M059J (cell line): ENCODE results near the gene GXYLT2. TPM values are rescaled to one million over a fixed set of nuclear protein-coding genes. Genes with fewer than 3 reads are reported as not detected.

ENCODE experiments used
- DNase-seq: peaks from one replicate; pipeline ENCODE4 v3.0.0-alpha.2; 2012; ENCODE audit warnings: low read depth
- total RNA-seq: library from RNA; depleted of rRNA; stranded (reverse); fragments of >200 nt; shearing (Covaris generic); gene quantifications from 2 replicates; pipeline ENCODE4 v1.2.3, GENCODE V29; 2014

The GXYLT2 gene
- total RNA-seq, 1 experiment from 2014 or later: 7.7 TPM

GRCh38 chr3:72932416-72932815 is 44.6 kb downstream of the GXYLT2 start:
- no peak for DNase-seq

- DNase-seq: peak; percentile 27
These were observed 50.8 kb downstream of the GXYLT2 start for GRCh38 chr3:72938471-72939265.

GRCh38 chr3:72941245-72941644 is 53.4 kb downstream of the GXYLT2 start:
- DNase-seq: no peak

- no peak for DNase-seq
These were observed 54.6 kb downstream of the GXYLT2 start for GRCh38 chr3:72942427-72942826.

- no peak for DNase-seq
These were observed 56.9 kb downstream of the GXYLT2 start for GRCh38 chr3:72944696-72945095.

GRCh38 chr3:72947715-72948490 is 60.1 kb downstream of the GXYLT2 start:
- no peak for DNase-seq

- no peak for DNase-seq
These were observed 61.2 kb downstream of the GXYLT2 start for GRCh38 chr3:72949016-72949415.

GRCh38 chr3:72950372-72950771 is 62.5 kb downstream of the GXYLT2 start:
- no peak for DNase-seq

- DNase-seq: no peak
These were observed 63.0 kb downstream of the GXYLT2 start for GRCh38 chr3:72950801-72951200.

- peak; percentile 16 for DNase-seq
These were observed 63.4 kb downstream of the GXYLT2 start for GRCh38 chr3:72951259-72951722.

- no peak for DNase-seq
These were observed 65.6 kb downstream of the GXYLT2 start for GRCh38 chr3:72953325-72953956.

- DNase-seq: no peak
These were observed 69.5 kb downstream of the GXYLT2 start for GRCh38 chr3:72957297-72957696.

GRCh38 chr3:72959336-72959735 is 71.5 kb downstream of the GXYLT2 start:
- no peak for DNase-seq

GRCh38 chr3:72960812-72961518 is 73.1 kb downstream of the GXYLT2 start:
- DNase-seq: peak; percentile 17

- DNase-seq: peak; percentile 22
These were observed 73.9 kb downstream of the GXYLT2 start for GRCh38 chr3:72961752-72962151.

- no peak for DNase-seq
These were observed 74.5 kb downstream of the GXYLT2 start for GRCh38 chr3:72962317-72962716.

GRCh38 chr3:72964633-72965032 is 76.8 kb downstream of the GXYLT2 start:
- DNase-seq: no peak

GRCh38 chr3:72968266-72968664 is 80.4 kb downstream of the GXYLT2 start:
- DNase-seq: no peak

- DNase-seq: no peak
These were observed 81.9 kb downstream of the GXYLT2 start for GRCh38 chr3:72969766-72970165.

GRCh38 chr3:72970942-72971341 is 83.1 kb downstream of the GXYLT2 start:
- no peak for DNase-seq

GRCh38 chr3:72972706-72973030 is 84.8 kb downstream of the GXYLT2 start:
- no peak for DNase-seq
